ENCODE results near the gene CDH23.

Gene CDH23

DNA sequence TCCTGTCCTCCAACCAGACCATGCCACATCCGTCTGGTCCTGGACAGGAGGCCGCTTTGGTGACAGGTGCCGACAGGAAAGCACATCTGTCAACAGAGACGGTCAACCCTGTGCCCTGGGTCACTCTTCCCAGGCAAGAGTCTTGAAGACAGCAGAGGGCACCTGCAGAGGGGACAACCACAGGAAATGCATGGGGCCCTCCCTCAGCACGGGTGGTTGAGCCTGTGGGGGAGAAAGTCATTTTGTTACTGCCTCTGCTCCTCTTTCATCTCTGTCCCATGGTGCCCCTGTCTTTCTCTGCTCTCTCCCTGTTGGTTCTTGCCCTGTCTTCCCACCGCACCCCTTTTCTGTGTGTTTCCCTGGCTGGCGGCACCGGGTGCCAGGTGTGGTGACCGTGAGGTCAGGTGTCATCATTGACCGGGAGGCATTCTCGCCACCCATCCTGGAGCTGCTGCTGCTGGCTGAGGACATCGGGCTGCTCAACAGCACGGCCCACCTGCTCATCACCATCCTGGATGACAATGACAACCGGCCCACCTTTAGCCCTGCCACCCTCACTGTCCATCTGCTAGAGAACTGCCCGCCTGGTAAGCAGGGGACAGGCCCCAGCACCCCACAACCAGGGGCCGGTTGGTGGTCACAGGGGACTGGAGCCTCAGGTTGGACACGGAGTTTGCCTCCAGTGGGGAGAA, 394.2 kb downstream of the CDH23 start:
- no peak for DNase-seq

DNA sequence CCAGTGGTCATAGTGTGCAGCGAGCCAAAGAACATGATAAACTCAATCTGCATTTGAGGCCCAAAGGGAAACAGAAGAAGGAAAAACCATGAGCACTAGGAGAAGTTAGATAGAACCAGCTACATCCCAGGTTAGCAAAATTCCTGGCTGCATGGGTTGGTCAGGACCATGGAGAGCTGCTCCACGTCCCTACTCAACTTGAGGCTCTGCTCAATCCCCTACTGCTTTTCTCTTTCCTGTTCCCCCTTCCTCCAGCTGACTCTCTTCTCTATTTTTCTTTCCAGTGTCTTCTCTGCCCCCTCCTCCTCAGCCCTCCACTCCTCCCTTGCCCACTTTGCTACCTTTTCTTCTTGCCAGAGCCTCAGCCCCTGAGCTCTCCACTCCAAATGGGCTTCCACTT, 398.5 kb downstream of the CDH23 start:
- no peak for DNase-seq

DNA sequence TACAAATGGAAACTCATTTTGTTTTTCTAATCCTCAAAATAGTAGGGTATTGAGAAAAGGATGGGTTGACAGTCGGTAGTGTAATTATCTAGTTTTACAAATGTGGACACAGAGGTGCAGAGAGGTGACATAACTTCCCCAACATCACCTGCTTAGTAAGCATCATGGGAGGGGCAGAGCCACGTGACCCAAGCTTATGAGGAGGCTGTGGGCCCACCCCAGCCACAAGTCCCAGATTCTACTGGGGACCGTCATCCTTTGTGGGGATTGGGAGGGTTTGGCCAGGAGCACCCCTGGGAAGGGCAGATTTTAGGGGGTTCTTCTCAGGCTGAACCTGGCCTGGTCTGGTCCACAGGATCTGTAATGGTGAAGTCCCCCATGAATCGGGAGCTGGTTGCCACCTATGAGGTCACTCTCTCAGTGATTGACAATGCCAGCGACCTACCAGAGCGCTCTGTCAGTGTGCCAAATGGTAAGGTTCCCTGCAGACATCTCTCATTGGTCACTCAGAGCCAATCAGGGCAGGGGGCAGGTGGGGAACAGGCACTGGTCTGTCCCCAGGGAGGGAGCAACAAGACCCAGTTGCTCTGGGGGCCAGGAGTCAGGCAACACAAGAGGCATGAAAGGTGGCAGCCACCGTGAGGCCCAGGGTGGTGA, 400.2 kb downstream of the CDH23 start:
- DNase-seq = no peak

DNA sequence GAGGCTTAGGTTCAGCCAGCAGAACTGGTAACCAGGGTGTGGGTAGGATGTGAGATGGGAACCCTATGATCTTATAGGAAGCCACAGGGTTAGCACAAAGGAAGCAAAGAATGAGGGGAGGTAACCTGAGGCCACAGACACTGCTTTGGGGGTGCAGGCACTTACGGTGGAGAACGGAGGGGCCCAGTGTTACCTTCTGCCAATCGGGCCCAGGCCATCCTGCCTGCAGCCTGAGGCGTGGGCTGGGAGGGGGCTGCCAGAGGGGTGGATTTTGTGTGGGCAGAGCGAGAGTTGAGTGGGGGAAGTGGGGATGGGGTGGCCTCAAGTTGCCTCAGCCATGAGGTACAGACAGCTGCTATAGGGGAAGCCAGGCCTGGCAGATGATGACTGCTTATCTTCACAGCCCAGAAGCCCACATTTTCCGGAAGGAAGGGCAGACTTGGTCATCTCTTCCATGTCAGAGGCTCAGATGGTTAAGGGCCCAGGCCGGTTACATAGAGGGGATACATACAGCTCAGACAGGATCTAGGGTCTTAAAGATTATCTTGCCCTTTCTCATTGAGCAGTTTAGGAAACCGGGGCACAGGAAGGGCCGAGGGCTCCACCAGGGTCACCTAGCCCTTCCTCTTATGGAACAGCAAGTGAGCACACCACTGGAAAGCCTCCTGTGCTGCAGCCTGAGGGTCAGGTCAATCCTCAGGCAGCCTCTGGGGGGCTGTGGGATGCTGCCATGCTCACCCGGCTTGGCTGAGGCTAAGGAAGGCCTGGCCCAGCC, 401.0 kb downstream of the CDH23 start:
- DNase-seq = no peak

DNA sequence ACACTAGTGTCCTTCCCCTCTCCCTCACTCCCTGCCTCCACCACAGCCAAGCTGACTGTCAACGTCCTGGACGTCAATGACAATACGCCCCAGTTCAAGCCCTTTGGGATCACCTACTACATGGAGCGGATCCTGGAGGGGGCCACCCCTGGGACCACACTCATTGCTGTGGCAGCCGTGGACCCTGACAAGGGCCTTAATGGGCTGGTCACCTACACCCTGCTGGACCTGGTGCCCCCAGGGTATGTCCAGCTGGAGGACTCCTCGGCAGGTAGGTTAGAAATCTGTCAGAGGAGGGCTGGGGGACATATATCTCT, 401.5 kb downstream of the CDH23 start:
- DNase-seq = no peak

DNA sequence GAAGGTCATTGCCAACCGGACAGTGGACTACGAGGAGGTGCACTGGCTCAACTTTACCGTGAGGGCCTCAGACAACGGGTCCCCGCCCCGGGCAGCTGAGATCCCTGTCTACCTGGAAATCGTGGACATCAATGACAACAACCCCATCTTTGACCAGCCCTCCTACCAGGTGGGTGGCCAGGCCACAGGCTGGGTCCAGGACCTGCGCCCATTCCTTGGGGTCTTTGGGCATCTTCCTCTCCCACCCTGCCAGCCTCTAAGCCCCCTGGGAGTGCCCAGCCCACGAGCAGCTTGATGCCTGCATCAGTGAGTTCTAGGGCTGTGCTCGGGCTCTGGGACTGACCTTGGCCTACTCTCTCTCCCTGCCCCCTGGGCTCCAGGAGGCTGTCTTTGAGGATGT, 402.4 kb downstream of the CDH23 start:
- no peak for DNase-seq

DNA sequence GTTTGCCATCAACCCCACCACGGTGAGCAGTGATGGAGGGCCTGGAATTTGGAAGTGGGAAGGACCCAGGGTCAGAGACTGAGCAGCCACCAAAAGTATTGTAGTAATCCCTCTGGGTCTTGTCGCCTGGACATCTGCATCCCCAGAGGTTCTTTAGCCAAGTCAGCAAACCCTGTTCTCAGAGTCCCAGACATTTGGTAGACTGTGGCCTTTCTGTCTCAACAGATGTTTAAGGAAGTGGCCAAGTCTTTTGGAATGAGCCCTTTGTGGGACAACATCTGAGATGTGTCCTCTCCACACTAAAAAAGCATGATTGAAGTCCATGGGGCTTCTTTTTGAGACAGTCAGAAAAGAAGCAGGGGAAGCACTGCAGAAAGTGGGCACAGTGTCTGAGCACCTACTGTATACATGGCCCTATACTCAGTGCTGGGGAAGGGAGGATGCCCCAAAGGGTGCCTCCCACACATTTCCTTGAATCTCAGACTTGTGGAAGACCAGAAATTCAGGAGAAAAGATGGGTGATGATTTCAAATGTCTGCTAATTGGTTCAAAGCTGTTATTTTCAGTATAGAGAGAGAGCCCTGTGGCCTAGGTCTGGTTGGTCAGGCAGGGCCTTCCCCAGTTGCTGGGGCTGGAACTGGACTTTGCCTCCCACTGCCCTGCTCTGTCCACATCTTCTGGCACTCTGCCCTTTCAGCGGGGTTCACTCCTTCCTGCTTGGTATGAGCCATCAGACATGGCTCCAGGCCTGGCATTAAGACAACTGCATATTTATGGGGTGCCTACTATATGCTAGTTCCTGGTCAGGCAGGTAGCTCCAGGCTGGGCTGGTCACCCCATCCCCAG, 403.1 kb downstream of the CDH23 start:
- DNase-seq = no peak

DNA sequence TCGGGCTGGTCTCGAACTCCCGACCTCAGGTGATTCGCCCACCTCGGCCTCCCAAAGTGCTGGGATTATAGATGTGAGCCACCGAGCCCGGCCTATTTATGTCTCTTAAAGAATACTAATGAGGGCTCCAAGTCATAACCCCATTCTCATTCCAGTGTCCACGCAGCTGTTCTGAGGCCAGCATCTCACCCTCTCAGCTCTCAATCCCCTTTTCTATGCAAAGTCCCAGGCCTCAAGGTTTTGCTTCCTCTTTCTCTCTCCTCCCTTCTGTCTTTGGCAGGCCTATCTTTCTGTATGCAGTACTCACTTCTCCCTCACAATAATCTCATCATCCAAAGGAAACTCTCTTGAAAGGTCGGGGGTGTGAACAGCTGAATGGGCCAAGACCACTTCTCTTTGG, 404.6 kb downstream of the CDH23 start:
- DNase-seq = no peak

DNA sequence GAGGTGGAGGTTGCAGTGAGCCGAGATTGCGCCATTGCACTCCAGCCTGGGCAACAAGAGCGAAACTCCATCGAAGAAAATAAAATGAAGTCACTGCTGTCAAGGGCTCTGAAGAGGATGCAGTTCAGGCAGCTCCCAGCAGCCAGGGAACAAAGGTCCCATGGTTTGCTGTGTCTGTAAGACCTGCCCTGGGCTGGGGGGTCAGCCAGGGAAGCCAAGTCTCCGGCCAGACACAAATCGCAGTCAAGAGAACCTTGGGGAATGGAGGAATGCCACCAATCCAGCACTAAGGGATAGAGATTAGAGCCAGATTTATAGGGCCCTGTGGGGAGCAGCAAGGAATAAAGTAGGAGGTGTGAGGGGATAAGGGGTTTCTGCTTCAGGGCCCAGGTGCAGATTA, 405.5 kb downstream of the CDH23 start:
- no peak for DNase-seq

DNA sequence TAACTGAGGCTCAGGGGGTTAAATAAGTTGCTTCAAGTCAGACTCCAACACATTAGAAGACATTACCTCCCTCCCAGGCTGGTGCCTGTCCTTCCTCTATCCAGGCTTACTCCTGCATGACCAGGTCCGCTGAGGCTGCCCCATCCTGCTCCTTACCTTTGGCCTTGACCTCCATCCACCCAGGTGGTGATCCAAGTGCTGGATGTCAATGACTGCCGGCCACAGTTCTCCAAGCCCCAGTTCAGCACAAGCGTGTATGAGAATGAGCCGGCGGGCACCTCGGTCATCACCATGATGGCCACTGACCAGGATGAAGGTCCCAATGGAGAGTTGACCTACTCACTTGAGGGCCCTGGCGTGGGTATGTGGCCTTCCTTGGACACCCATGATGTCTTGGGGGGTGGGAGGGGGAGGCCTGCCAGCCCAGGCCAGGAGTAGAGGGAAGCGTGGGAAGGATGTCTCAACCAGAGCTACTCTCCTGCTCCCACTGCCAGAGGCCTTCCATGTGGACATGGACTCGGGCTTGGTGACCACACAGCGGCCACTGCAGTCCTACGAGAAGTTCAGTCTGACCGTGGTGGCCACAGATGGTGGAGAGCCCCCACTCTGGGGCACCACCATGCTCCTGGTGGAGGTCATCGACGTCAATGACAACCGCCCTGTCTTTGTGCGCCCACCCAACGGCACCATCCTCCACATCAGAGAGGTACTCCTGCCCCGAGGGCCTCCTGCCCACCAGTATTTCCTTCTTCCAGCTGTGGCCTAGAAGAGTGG, 406.2 kb downstream of the CDH23 start:
- no peak for DNase-seq

DNA sequence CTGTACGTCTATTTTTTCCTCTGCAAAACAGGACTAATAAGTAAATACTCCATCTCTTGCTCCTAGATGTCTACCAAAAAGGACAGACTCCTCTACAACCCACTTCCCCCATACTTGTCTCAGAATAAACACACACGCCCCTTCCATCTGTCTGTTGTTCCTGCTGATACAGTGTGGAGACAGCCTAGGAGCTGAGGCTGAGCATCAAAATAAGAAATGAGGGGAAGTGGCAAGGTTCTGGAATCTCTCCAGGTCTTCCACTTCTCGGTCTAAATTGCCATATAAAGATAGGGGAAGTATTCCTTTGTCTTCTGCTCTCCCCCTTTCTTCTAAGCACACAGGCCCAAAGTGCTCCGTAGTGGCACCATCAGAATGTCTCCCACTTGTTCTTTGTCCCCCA, 407.4 kb downstream of the CDH23 start:
- no peak for DNase-seq

DNA sequence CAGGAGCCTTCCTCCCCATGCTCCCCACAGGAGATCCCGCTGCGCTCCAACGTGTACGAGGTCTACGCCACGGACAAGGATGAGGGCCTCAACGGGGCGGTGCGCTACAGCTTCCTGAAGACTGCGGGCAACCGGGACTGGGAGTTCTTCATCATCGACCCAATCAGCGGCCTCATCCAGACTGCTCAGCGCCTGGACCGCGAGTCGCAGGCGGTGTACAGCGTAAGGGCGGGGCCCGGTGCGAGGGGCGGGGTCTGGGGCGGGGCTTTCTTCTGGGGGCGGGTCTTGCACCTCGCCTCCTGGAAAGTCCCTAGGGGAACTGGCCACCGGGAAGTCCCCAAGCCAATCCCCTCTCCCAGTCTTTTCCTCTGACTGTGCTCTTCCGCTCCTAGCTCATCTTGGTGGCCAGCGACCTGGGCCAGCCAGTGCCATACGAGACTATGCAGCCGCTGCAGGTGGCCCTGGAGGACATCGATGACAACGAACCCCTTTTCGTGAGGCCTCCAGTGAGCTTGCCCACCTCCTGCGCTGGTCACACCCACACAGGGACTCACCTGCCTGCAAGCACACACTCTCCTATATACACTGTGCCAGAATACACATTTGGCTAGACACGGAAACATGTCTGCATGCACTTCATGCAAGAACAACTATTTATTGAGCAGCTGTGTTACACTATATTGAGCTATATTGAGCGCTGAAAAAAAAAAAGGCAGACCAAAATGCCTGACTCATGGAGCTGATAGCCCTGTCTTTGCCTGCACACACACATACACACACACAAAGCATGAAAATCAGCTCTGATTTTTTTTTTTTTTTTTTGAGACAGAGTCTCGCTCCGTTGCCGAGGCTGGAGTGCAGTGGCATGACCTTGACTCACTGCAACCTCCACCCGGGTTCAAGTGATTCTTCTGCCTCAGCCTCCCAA, 409.3 kb downstream of the CDH23 start:
- no peak for DNase-seq

DNA sequence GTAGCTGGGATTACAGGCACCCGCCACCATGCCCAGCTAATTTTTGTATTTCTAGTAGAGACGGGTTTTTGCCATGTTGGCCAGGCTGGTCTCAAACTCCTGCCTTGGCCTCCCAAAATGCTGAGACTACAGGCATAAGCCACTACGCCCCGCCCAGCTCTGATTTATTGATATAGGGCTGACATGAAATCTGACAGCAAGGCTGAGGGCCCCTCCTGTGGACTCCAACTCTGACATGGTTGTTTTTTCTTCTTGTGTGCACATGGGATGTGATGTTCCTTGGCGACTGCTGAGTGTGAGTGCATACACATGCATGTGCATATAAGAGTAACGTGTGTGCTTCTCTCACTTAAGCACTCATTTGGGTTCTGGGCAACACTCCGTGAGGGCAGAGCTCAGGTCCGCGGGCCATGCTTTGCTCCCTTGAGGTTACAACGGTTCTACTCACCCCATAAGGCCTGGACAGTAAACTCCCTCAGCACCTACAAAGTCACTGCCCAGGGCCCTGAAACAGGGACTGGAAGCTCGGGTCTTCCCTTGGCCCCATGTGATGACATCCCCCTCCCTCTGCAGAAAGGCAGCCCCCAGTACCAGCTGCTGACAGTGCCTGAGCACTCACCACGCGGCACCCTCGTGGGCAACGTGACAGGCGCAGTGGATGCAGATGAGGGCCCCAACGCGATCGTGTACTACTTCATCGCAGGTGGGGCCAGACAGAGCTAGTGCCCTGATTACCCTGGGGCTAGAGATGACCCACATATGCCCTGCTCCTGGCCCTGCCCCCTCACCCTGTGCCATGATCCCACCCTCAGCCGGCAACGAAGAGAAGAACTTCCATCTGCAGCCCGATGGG, 410.2 kb downstream of the CDH23 start:
- no peak for DNase-seq

DNA sequence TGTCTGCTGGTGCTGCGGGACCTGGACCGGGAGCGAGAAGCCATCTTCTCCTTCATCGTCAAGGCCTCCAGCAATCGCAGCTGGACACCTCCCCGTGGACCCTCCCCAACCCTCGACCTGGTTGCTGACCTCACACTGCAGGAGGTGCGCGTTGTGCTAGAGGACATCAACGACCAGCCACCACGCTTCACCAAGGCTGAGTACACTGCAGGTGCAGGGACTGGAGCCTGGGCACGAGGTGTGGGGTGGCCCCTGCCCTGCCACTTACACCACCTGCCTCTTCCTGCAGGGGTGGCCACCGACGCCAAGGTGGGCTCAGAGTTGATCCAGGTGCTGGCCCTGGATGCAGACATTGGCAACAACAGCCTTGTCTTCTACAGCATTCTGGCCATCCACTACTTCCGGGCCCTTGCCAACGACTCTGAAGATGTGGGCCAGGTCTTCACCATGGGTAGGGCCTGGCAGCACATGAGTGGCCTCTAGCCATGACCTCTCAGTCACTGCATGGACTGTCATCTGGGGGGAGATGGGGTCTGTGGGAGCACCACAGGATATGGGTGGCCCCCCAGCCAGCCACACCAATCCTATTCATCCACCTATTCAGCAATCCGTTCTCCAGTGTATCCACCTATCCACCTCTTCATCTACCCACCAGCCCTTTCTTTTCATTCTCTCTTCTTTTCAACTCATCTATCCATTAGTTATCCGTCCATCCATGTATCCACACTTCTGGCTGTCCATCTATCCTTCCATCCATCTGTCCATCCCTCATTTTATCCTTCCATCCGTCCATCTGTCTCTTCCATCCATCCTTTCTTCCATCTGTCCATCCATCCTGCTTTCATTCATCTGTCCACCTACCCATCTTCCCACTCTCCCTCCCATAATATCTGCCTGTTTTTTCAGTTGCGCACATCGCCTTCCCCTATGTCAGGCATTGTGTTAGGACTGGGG, 411.1 kb downstream of the CDH23 start:
- DNase-seq = no peak

DNA sequence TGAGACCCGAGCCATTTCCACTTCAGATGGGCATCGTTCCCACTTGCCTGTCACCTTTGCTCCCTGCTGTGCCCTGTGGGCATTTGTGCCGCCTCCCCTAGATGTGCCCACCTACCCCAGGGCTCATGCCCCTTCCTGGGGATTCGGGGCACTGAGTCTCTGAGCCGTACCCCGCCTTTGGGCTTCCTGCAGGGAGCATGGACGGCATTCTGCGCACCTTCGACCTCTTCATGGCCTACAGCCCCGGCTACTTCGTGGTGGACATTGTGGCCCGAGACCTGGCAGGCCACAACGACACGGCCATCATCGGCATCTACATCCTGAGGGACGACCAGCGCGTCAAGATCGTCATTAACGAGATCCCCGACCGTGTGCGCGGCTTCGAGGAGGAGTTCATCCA, 412.9 kb downstream of the CDH23 start:
- DNase-seq = no peak

DNA sequence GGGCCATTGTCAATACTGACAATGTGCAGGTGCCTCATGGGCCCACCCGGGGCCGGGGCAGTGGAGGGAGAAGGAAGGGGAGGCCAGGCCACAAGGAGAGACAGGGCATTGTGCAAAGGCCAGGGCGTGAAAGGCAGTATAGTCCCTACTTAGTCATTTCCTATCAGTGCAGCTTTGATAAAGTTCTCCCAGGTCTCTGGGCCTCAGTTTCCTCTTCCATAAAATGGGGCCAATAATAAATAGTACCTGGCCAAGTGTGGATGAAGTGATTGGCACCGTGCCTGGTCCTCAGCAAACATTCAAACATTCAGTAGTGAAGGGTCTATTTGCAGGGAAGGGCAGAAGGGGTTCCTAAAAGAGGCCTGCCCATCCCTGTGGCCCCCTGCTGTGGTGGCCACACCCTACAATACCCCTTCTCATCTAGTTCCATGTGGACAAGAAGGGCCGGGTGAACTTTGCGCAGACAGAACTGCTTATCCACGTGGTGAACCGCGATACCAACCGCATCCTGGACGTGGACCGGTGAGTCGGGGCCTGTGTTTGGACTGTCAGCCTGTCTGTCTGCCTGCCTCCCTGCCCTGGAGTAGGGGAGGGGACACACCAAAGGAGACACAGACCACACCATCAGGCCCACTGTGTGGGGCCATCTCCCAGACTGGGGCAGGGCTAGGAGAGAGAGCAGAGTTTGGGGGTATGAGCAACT, 413.5 kb downstream of the CDH23 start:
- no peak for DNase-seq

DNA sequence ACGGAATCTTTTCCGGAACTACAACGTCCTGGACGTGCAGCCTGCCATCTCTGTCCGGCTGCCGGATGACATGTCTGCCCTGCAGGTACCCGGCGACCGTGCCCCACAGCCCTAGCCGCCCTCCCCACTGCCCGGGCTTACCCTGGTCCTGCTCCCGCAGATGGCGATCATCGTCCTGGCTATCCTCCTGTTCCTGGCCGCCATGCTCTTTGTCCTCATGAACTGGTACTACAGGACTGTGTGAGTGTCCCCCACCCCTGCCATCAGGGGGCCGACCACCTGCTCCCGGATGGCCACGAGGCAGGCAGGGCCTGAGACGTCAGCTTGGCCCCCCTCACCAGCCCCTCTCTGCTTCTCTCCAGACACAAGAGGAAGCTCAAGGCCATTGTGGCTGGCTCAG, 414.6 kb downstream of the CDH23 start:
- DNase-seq = no peak

All from NCI-H1436 treated with DMSO at 0.1 percent for 48 hours (cell line).